ENCODE measurements around the gene TMEM117.
A peak's percentile ranks its signal among the peaks of the same experiment; 100 is the strongest.

Gene TMEM117

DNA sequence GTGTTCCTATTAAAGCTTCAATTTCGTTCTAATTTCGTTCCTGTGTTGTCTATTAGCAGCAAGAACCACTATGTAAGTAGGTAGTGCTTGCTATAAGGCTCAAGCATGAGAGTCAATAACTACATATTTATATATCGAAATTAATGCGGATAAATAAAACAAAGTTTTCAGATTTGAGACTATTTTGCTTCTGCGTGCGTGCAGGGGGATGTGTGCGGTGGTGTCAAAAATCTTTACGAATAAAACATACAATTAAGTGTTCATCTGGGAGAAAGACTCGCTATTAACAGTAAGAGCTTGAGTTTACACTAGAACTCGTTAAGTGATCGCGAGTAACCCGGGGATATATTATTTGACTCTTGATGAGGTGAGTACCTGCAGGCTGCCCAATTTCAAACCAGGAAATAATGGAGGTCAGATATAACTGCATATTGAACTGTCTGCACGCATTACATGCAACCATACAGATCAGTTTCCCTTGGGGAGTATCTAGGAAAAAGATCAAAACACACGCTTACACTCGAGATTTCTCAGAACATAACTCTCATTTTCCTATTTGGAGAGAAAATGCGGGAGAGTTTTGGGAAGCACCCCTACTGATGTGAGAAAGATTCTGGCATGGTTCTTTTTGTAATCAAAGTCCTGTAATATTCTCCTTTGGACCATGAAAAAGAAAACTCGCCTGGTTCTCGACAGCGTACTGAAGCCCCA, 30.6 kb upstream of the TMEM117 start:
- Histone ChIP-seq H3K27ac (peak overlapping the region; percentile 88), H3K27me3 (peaks cover 5% of the 10 kb centered on the region), H3K4me3 (ENCODE audit: low read depth in 1 of 2, low read length in 1 of 2) (peak overlapping the region; percentile 90 to 91), H3K4me1 (ENCODE audit: control insufficient read depth in 1 of 2, insufficient read depth in 1 of 2, low read depth in 1 of 2, low read length in 1 of 2) (peaks cover 49% of the 10 kb centered on the region in 2 experiments), H3K36me3 (peaks cover 34% of the 10 kb centered on the region), H3K9me3 (no peaks in the 10 kb centered on the region)
- TF ChIP-seq, protein P1, sequence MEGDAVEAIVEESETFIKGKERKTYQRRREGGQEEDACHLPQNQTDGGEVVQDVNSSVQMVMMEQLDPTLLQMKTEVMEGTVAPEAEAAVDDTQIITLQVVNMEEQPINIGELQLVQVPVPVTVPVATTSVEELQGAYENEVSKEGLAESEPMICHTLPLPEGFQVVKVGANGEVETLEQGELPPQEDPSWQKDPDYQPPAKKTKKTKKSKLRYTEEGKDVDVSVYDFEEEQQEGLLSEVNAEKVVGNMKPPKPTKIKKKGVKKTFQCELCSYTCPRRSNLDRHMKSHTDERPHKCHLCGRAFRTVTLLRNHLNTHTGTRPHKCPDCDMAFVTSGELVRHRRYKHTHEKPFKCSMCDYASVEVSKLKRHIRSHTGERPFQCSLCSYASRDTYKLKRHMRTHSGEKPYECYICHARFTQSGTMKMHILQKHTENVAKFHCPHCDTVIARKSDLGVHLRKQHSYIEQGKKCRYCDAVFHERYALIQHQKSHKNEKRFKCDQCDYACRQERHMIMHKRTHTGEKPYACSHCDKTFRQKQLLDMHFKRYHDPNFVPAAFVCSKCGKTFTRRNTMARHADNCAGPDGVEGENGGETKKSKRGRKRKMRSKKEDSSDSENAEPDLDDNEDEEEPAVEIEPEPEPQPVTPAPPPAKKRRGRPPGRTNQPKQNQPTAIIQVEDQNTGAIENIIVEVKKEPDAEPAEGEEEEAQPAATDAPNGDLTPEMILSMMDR (IDR thresholded peaks at IDR 0.05), result no peak

DNA sequence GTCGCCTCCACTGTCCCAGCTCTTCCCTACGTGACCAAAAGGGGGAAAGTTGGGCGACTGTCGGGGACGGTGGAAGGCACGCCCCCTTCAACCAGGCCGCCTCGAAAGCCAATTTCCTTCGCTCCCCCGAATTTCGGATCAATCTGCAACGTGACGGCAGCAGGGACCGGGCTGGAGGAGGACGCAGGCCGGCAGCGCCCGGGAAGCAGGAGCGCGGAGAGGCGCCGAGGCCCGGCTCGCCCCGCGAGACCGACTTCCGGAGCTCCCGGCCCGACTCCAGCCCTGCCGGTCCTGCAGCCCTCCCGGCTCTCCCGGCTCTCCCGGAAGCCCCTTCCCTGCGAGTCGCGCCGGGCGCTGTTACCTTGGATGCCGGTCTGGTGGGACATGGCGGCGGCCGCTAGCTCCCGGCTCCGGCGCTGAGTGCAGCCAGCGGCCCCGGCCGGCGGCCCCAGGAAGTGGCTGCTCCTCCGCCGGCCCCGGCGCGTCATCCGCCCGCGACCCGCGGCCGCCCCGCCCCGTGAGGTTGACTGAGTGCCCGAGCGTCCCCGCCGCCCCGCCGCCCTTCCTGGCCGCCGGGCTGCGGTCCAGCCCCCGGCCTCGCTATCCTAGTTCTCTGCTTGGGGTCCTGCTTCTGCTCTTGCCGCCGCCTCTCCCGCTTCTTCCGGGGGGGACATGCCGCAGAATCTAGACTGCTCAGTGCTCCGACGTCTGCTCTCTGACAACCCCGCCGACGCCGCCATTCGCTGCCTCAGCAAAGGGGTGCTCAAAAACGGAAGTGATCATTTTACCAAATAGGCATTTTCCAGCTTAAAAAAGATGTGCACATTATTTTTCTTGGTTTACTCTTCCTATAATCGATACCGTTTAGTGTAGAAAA, 29.8 kb upstream of the TMEM117 start, which contains the start of gene TWF1:
Gene TWF1 (minus strand): TSS at position 458 of the 877 bp plus-strand sequence. CDS start 72 bp downstream, at position 386.
- Histone ChIP-seq H3K4me3 (ENCODE audit: low read depth in 1 of 2, low read length in 1 of 2) (peak within 1 kb of the TSS; percentile 90 to 91), H3K27ac (peak within 1 kb of the TSS; percentile 88), H3K4me1 (ENCODE audit: control insufficient read depth in 1 of 2, insufficient read depth in 1 of 2, low read depth in 1 of 2, low read length in 1 of 2) (peaks cover 49% of the 10 kb centered on the region in 2 experiments), H3K27me3 (peaks cover 13% of the 10 kb centered on the region), H3K9me3 (no peaks in the 10 kb centered on the region), H3K36me3 (peaks cover 26% of the 10 kb centered on the region)
- TF ChIP-seq, protein P1 (IDR thresholded peaks at IDR 0.05), result peak; percentile 58

DNA sequence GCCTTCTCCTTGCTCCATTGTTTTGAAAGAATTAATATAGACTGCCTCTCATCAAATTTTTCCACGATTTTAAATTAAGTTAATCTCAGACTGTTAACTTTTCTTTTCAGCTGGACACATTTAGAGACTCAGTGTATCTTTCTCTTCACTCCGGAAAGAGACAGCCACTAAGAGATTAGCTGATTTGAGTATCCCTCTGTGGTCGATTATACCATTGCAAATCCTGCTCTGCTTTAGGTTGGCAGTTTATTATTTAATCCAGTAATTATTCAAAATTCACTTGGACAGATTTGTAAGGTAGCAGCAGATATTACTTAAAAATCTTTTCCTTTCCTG, 29.2 kb upstream of the TMEM117 start:
- Histone ChIP-seq H3K36me3 (peaks cover 20% of the 10 kb centered on the region), H3K27ac (peak overlapping the region; percentile 88), H3K4me3 (ENCODE audit: low read depth in 1 of 2, low read length in 1 of 2) (peak overlapping the region; percentile 90 to 91), H3K4me1 (ENCODE audit: control insufficient read depth in 1 of 2, insufficient read depth in 1 of 2, low read depth in 1 of 2, low read length in 1 of 2) (peaks cover 49% of the 10 kb centered on the region in 2 experiments), H3K27me3 (peaks cover 19% of the 10 kb centered on the region), H3K9me3 (no peaks in the 10 kb centered on the region)
- TF ChIP-seq, protein P1 (IDR thresholded peaks at IDR 0.05), result no peak

DNA sequence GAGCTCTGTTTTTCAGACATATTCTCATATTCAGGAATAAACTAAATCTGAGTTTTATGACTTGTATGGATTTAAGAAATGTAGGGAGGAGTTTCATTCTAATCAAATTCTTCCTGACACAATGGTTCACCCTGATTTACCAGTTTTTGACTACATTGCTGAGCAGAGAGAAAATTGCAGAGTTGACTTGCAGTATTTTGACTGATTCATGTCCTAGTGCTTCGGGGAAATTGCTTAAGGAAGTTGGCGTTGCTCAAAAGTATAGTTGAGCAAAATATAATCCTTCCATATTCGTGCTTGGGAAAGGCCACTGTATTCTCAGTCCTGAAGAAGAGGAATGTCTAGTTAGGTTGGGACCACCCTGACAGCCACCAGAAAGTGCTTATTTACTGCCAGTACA, 28.5 kb upstream of the TMEM117 start:
- Histone ChIP-seq H3K27me3 (peaks cover 26% of the 10 kb centered on the region), H3K4me1 (ENCODE audit: control insufficient read depth in 1 of 2, insufficient read depth in 1 of 2, low read depth in 1 of 2, low read length in 1 of 2) (peaks cover 49% of the 10 kb centered on the region in 2 experiments), H3K27ac (peak overlapping the region; percentile 88), H3K36me3 (peaks cover 14% of the 10 kb centered on the region), H3K4me3 (ENCODE audit: low read depth in 1 of 2, low read length in 1 of 2) (peak overlapping the region in 1 of 2 experiments; percentile 33), H3K9me3 (no peaks in the 10 kb centered on the region)
- TF ChIP-seq, protein P1 (IDR thresholded peaks at IDR 0.05), result no peak

DNA sequence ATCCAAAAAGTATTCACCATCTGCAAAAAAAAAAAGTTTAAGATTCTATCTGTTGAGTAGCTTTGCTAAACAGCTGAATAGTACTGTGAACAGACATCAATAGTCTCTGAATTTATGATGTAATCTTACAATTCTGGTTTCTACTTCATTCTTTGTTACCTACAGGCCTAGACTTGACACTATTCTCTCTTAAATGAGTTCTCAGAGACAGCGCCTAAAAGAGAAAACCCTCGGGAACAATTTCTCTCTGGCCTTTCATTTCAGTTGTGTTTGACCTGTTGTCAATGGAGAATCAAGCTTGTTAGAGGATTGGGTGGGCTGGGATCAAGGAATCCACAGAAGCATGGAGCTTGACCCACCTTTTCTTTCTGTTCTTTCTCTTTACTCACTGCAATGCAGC, 23.8 kb upstream of the TMEM117 start:
- H3K4me3 ChIP-seq (ENCODE audit: low read depth in 1 of 2, low read length in 1 of 2), result no peak overlapping the region
- TF ChIP-seq, protein P1 (IDR thresholded peaks at IDR 0.05), result no peak

More for the DNA sequence above, 23.8 kb upstream of the TMEM117 start:
- no peak overlapping the region for H3K27ac ChIP-seq
- no peaks in the 10 kb centered on the region for H3K9me3 ChIP-seq
- no peaks in the 10 kb centered on the region for H3K36me3 ChIP-seq
- peaks cover 60% of the 10 kb centered on the region for H3K27me3 ChIP-seq
- peaks cover 13 to 15% of the 10 kb centered on the region in 2 experiments for H3K4me1 ChIP-seq (ENCODE audit: control insufficient read depth in 1 of 2, insufficient read depth in 1 of 2, low read depth in 1 of 2, low read length in 1 of 2)
